Measurements from ENCODE around the gene COL28A1. TPM values are rescaled to one million over a fixed set of nuclear protein-coding genes. Genes with fewer than 3 reads are reported as not detected.

Gene COL28A1
- total RNA-seq, 1 experiment from 2014 or later, result 0.81 TPM

GRCh38 chr7:7489546-7489945 is 46.1 kb downstream of the COL28A1 start:
- CTCF ChIA-PET, result no interaction called here
- DNase-seq (ENCODE audit: low spot score), result no peak
- POLR2A ChIA-PET, result no interaction called here
- no peak for ATAC-seq
- TF ChIP-seq, protein P1, sequence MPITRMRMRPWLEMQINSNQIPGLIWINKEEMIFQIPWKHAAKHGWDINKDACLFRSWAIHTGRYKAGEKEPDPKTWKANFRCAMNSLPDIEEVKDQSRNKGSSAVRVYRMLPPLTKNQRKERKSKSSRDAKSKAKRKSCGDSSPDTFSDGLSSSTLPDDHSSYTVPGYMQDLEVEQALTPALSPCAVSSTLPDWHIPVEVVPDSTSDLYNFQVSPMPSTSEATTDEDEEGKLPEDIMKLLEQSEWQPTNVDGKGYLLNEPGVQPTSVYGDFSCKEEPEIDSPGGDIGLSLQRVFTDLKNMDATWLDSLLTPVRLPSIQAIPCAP (CRISPR knock-in tag; IDR thresholded peaks at IDR 0.05), result no peak
- TF ChIP-seq ZNF512 (CRISPR knock-in tag; IDR thresholded peaks at IDR 0.05; ENCODE audit: borderline replicate concordance), result no peak
- Mint-ChIP-seq H3K4me1 (no peaks in the 10 kb centered on the region), H3K9me3 (peaks cover 33% of the 10 kb centered on the region), H3K27ac (no peak overlapping the region), H3K36me3 (peaks cover 11% of the 10 kb centered on the region; the same call in 1 of the 2 replicates), H3K4me3 (no peak overlapping the region), H3K27me3 (ENCODE audit: low read depth) (no peaks in the 10 kb centered on the region)

GRCh38 chr7:7486362-7486761 is 49.3 kb downstream of the COL28A1 start:
- POLR2A ChIA-PET, result no interaction called here

GRCh38 chr7:7484072-7484471 is 51.6 kb downstream of the COL28A1 start:
- TF ChIP-seq TEAD4 (CRISPR knock-in tag; IDR thresholded peaks at IDR 0.05) (no peak), ZNF317 (CRISPR knock-in tag; IDR thresholded peaks at IDR 0.05; ENCODE audit: borderline replicate concordance, low read depth) (peak; percentile 89; the same call in 1 of the 2 replicates)
- ChIA-PET POLR2A (no interaction called here), CTCF (no interaction called here)
- no peak for ATAC-seq
- H3K9me3 Mint-ChIP-seq, result peaks cover 51% of the 10 kb centered on the region
- DNase-seq (ENCODE audit: low spot score), result no peak
- H3K4me1 Mint-ChIP-seq, result no peaks in the 10 kb centered on the region
- H3K27me3 Mint-ChIP-seq (ENCODE audit: low read depth), result no peaks in the 10 kb centered on the region
- H3K27ac Mint-ChIP-seq, result no peak overlapping the region
- H3K4me3 Mint-ChIP-seq, result no peak overlapping the region
- H3K36me3 Mint-ChIP-seq, result peaks cover 17% of the 10 kb centered on the region; the same call in 1 of the 2 replicates

More at GRCh38 chr7:7486362-7486761, 49.3 kb downstream of the COL28A1 start:
- CTCF ChIA-PET, result no interaction called here
- ATAC-seq (no peak), DNase-seq (ENCODE audit: low spot score) (no peak)
- H3K36me3 Mint-ChIP-seq, result peaks cover 17% of the 10 kb centered on the region; the same call in 1 of the 2 replicates
- H3K27me3 Mint-ChIP-seq (ENCODE audit: low read depth), result no peaks in the 10 kb centered on the region
- no peaks in the 10 kb centered on the region for H3K4me1 Mint-ChIP-seq
- no peak overlapping the region for H3K27ac Mint-ChIP-seq
- peaks cover 51% of the 10 kb centered on the region for H3K9me3 Mint-ChIP-seq
- no peak overlapping the region for H3K4me3 Mint-ChIP-seq
- no peak for TF ChIP-seq FOXJ3 (CRISPR knock-in tag; IDR thresholded peaks at IDR 0.05; ENCODE audit: borderline replicate concordance)
- TF ChIP-seq ESRRA (CRISPR knock-in tag; IDR thresholded peaks at IDR 0.05; ENCODE audit: borderline replicate concordance), result no peak
- TF ChIP-seq JAZF1 (CRISPR knock-in tag; IDR thresholded peaks at IDR 0.05), result no peak
- TF ChIP-seq NR2C2 (CRISPR knock-in tag; IDR thresholded peaks at IDR 0.05), result no peak
- TF ChIP-seq, protein P2, sequence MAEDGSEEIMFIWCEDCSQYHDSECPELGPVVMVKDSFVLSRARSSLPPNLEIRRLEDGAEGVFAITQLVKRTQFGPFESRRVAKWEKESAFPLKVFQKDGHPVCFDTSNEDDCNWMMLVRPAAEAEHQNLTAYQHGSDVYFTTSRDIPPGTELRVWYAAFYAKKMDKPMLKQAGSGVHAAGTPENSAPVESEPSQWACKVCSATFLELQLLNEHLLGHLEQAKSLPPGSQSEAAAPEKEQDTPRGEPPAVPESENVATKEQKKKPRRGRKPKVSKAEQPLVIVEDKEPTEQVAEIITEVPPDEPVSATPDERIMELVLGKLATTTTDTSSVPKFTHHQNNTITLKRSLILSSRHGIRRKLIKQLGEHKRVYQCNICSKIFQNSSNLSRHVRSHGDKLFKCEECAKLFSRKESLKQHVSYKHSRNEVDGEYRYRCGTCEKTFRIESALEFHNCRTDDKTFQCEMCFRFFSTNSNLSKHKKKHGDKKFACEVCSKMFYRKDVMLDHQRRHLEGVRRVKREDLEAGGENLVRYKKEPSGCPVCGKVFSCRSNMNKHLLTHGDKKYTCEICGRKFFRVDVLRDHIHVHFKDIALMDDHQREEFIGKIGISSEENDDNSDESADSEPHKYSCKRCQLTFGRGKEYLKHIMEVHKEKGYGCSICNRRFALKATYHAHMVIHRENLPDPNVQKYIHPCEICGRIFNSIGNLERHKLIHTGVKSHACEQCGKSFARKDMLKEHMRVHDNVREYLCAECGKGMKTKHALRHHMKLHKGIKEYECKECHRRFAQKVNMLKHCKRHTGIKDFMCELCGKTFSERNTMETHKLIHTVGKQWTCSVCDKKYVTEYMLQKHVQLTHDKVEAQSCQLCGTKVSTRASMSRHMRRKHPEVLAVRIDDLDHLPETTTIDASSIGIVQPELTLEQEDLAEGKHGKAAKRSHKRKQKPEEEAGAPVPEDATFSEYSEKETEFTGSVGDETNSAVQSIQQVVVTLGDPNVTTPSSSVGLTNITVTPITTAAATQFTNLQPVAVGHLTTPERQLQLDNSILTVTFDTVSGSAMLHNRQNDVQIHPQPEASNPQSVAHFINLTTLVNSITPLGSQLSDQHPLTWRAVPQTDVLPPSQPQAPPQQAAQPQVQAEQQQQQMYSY (CRISPR knock-in tag; IDR thresholded peaks at IDR 0.05), result no peak
- TF ChIP-seq, protein P3, sequence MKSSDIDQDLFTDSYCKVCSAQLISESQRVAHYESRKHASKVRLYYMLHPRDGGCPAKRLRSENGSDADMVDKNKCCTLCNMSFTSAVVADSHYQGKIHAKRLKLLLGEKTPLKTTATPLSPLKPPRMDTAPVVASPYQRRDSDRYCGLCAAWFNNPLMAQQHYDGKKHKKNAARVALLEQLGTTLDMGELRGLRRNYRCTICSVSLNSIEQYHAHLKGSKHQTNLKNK (CRISPR knock-in tag; IDR thresholded peaks at IDR 0.05), result no peak

- Mint-ChIP-seq H3K27ac (no peak overlapping the region), H3K36me3 (peaks cover 22% of the 10 kb centered on the region), H3K4me1 (no peaks in the 10 kb centered on the region), H3K4me3 (no peak overlapping the region), H3K9me3 (peaks cover 50% of the 10 kb centered on the region), H3K27me3 (ENCODE audit: low read depth) (no peaks in the 10 kb centered on the region)
- no peak for ATAC-seq
- ChIA-PET CTCF (no interaction called here), POLR2A (no interaction called here)
- TF ChIP-seq USF1 (CRISPR knock-in tag; IDR thresholded peaks at IDR 0.05), result no peak
- TF ChIP-seq JAZF1 (CRISPR knock-in tag; IDR thresholded peaks at IDR 0.05), result no peak
- no peak for TF ChIP-seq NR3C1 (CRISPR knock-in tag; conservative IDR thresholded peaks at IDR 0.05; ENCODE audit: low read depth)
- TF ChIP-seq RORB (CRISPR knock-in tag; IDR thresholded peaks at IDR 0.05), result no peak
- TF ChIP-seq, protein P4, sequence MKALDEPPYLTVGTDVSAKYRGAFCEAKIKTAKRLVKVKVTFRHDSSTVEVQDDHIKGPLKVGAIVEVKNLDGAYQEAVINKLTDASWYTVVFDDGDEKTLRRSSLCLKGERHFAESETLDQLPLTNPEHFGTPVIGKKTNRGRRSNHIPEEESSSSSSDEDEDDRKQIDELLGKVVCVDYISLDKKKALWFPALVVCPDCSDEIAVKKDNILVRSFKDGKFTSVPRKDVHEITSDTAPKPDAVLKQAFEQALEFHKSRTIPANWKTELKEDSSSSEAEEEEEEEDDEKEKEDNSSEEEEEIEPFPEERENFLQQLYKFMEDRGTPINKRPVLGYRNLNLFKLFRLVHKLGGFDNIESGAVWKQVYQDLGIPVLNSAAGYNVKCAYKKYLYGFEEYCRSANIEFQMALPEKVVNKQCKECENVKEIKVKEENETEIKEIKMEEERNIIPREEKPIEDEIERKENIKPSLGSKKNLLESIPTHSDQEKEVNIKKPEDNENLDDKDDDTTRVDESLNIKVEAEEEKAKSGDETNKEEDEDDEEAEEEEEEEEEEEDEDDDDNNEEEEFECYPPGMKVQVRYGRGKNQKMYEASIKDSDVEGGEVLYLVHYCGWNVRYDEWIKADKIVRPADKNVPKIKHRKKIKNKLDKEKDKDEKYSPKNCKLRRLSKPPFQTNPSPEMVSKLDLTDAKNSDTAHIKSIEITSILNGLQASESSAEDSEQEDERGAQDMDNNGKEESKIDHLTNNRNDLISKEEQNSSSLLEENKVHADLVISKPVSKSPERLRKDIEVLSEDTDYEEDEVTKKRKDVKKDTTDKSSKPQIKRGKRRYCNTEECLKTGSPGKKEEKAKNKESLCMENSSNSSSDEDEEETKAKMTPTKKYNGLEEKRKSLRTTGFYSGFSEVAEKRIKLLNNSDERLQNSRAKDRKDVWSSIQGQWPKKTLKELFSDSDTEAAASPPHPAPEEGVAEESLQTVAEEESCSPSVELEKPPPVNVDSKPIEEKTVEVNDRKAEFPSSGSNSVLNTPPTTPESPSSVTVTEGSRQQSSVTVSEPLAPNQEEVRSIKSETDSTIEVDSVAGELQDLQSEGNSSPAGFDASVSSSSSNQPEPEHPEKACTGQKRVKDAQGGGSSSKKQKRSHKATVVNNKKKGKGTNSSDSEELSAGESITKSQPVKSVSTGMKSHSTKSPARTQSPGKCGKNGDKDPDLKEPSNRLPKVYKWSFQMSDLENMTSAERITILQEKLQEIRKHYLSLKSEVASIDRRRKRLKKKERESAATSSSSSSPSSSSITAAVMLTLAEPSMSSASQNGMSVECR (CRISPR knock-in tag; IDR thresholded peaks at IDR 0.05; ENCODE audit: borderline replicate concordance), result no peak
- no peak for TF ChIP-seq SMAD4 (CRISPR knock-in tag; IDR thresholded peaks at IDR 0.05)
- TF ChIP-seq NFATC4 (CRISPR knock-in tag; IDR thresholded peaks at IDR 0.05), result no peak
- no peak for TF ChIP-seq ZNF219 (CRISPR knock-in tag; IDR thresholded peaks at IDR 0.05; ENCODE audit: borderline replicate concordance)
- TF ChIP-seq, protein P1 (CRISPR knock-in tag; IDR thresholded peaks at IDR 0.05), result no peak
- DNase-seq (ENCODE audit: low spot score), result no peak
Observed at GRCh38 chr7:7481802-7482201, 53.9 kb downstream of the COL28A1 start.
